H1 (cell line): Measurements from ENCODE around the gene KCNMA1. TPM values are rescaled to one million over a fixed set of nuclear protein-coding genes. Genes with fewer than 3 reads are reported as not detected.

Experiments used
- CTCF ChIA-PET: fragments of 300-600 bp; sonication (Branson Sonifier 250); formaldehyde crosslinking; loops from one replicate; lab custom pipeline; 2021; ENCODE audit not compliant: partially characterized antibody; lab: Charles Lee
- POLR2A ChIA-PET: fragments of 300-600 bp; sonication (Branson Sonifier 250); formaldehyde crosslinking; loops from one replicate; lab custom pipeline; 2021; ENCODE audit warnings: inconsistent platforms; ENCODE audit not compliant: partially characterized antibody; lab: Charles Lee
- DNase-seq, 2 experiments: peaks; one replicate each; pipeline versions ENCODE4 v3.0.0 to v3.0.0-alpha.2; 2010 to 2022; ENCODE audit warnings: low spot score in 2 of 2, low read depth in 1 of 2, mixed read lengths in 1 of 2
- FAIRE-seq: peaks from 2 replicates; lab custom pipeline; 2011; peaks lifted over from hg19 to GRCh38; lab: Jason Lieb, UNC
- H2AFZ ChIP-seq: 2 replicates; pipeline ENCODE4 v1.8.1; 2012; ENCODE audit warnings: low read length, inconsistent platforms
- H2AK5ac ChIP-seq: 2 replicates; pipeline ENCODE4 v1.6.1; 2013; ENCODE audit warnings: low read depth, low read length
- H2BK120ac ChIP-seq: replicated peaks from 2 replicates; pipeline ENCODE3; 2013; ENCODE audit warnings: low read depth, low read length, inconsistent platforms
- H2BK12ac ChIP-seq: 2 replicates; pipeline ENCODE4 v1.6.1; 2013; ENCODE audit warnings: low read depth, low read length
- H2BK15ac ChIP-seq: 2 replicates; pipeline ENCODE4 v1.6.1; 2013; ENCODE audit warnings: low read length
- H2BK20ac ChIP-seq: 2 replicates; pipeline ENCODE4 v1.6.1; 2013; ENCODE audit warnings: low read length
- H2BK5ac ChIP-seq: 2 replicates; pipeline ENCODE4 v1.6.1; 2013; ENCODE audit warnings: low read depth, low read length
- H3K14ac ChIP-seq: 2 replicates; pipeline ENCODE4 v1.6.1; 2013; ENCODE audit warnings: inconsistent platforms; ENCODE audit not compliant: insufficient read length
- H3K18ac ChIP-seq: 2 replicates; pipeline ENCODE4 v1.6.1; 2013; ENCODE audit warnings: low read length; ENCODE audit errors: extremely low read depth
- H3K23ac ChIP-seq: 2 replicates; pipeline ENCODE4 v1.6.1; 2013; ENCODE audit warnings: inconsistent platforms; ENCODE audit not compliant: insufficient read length
- H3K23me2 ChIP-seq: 2 replicates; pipeline ENCODE4 v1.6.1; 2013; ENCODE audit warnings: low read depth, low read length
- H3K27ac ChIP-seq: 2 replicates; pipeline ENCODE4 v1.6.1; 2011; ENCODE audit warnings: low read depth, low read length, inconsistent platforms
- H3K27me3 ChIP-seq, 4 experiments: replicated peaks in 1 of 4; 1 replicate in 1 of 4; 2 replicates in 3 of 4; pipeline versions ENCODE4 v1.6.1 to v1.8.1; 2011 to 2013; ENCODE audit warnings: low read length in 3 of 4, mild to moderate bottlenecking in 3 of 4, inconsistent platforms in 2 of 4, mixed read lengths in 2 of 4, moderate library complexity in 1 of 4; ENCODE audit not compliant: control insufficient read depth in 3 of 4, insufficient read depth in 3 of 4; ENCODE audit errors: extremely low read depth in 1 of 4
- H3K36me3 ChIP-seq, 4 experiments: 2 replicates each; pipeline versions ENCODE4 v1.6.1 to v1.8.1; 2011 to 2013; ENCODE audit warnings: mild to moderate bottlenecking in 4 of 4, low read length in 3 of 4, moderate library complexity in 2 of 4, control low read depth in 1 of 4, inconsistent platforms in 1 of 4; ENCODE audit not compliant: insufficient read depth in 4 of 4, control insufficient read depth in 2 of 4
- H3K4ac ChIP-seq: replicated peaks from 2 replicates; pipeline ENCODE3; 2013; ENCODE audit warnings: low read length, low read depth, mixed read lengths, inconsistent platforms; ENCODE audit not compliant: insufficient read length
- H3K4me1 ChIP-seq, 4 experiments: replicated peaks in 1 of 4; 1 replicate in 1 of 4; 2 replicates in 3 of 4; pipeline versions ENCODE4 v1.6.1 to v1.8.1; 2011 to 2013; ENCODE audit warnings: low read length in 3 of 4, inconsistent platforms in 2 of 4, mixed read lengths in 1 of 4; ENCODE audit not compliant: insufficient read depth in 4 of 4, control insufficient read depth in 3 of 4
- H3K4me2 ChIP-seq, 2 experiments: 2 replicates each; pipeline versions ENCODE4 v1.6.1 to v1.8.1; 2011 to 2013; ENCODE audit warnings: low read depth in 2 of 2, low read length in 2 of 2, control low read depth in 1 of 2, inconsistent platforms in 1 of 2, mild to moderate bottlenecking in 1 of 2; ENCODE audit not compliant: insufficient read depth in 1 of 2
- H3K4me3 ChIP-seq, 4 experiments: fragments of 200-600, 300-600 bp in 1 of 4; sonication (generic), shearing (Covaris generic), sonication (Bioruptor Twin) in 1 of 4; 2 replicates each; pipeline versions ENCODE4 v1.5.1 to v1.8.1; 2011 to 2016; ENCODE audit warnings: low read length in 4 of 4, low read depth in 3 of 4, control low read depth in 2 of 4, inconsistent platforms in 2 of 4, mild to moderate bottlenecking in 2 of 4, mixed read lengths in 1 of 4, moderate library complexity in 1 of 4; ENCODE audit not compliant: insufficient read depth in 2 of 4; ENCODE audit errors: extremely low read depth in 1 of 4
- H3K56ac ChIP-seq: replicated peaks from 2 replicates; pipeline ENCODE3; 2013; ENCODE audit warnings: low read depth, mild to moderate bottlenecking, mixed read lengths, low read length, inconsistent platforms; ENCODE audit not compliant: insufficient read length
- H3K79me1 ChIP-seq: 2 replicates; pipeline ENCODE4 v1.6.1; 2013; ENCODE audit warnings: low read depth, low read length, control low read depth
- H3K79me2 ChIP-seq, 2 experiments: 2 replicates each; pipeline versions ENCODE4 v1.6.1 to v1.8.1; 2012 to 2013; ENCODE audit warnings: low read length in 2 of 2, mild to moderate bottlenecking in 2 of 2, inconsistent platforms in 1 of 2; ENCODE audit not compliant: insufficient read depth in 2 of 2, control insufficient read depth in 1 of 2
- H3K9ac ChIP-seq, 4 experiments: replicated peaks in 1 of 4; 1 replicate in 1 of 4; 2 replicates in 3 of 4; pipeline versions ENCODE4 v1.6.1 to v1.8.1; 2011 to 2013; ENCODE audit warnings: low read depth in 3 of 4, low read length in 3 of 4, control low read depth in 2 of 4, mild to moderate bottlenecking in 2 of 4, moderate library complexity in 2 of 4, inconsistent platforms in 1 of 4; ENCODE audit errors: extremely low read depth in 1 of 4
- H3K9me3 ChIP-seq, 2 experiments: 2 replicates each; pipeline versions ENCODE4 v1.6.1 to v1.8.1; 2012 to 2013; ENCODE audit warnings: mild to moderate bottlenecking in 2 of 2, moderate library complexity in 2 of 2, control low read depth in 1 of 2, inconsistent platforms in 1 of 2, low read depth in 1 of 2, low read length in 1 of 2, mixed read lengths in 1 of 2; ENCODE audit not compliant: insufficient read depth in 2 of 2
- H4K20me1 ChIP-seq, 2 experiments: replicated peaks in 1 of 2; 2 replicates each; pipeline versions ENCODE3 to v1.8.1; 2011 to 2013; ENCODE audit warnings: inconsistent platforms in 2 of 2, low read length in 2 of 2, mild to moderate bottlenecking in 1 of 2; ENCODE audit not compliant: insufficient read depth in 2 of 2, control insufficient read depth in 1 of 2
- H4K5ac ChIP-seq: 2 replicates; pipeline ENCODE4 v1.6.1; 2013; ENCODE audit warnings: low read length, low read depth, mixed read lengths, inconsistent platforms; ENCODE audit not compliant: insufficient read length
- H4K8ac ChIP-seq: 2 replicates; pipeline ENCODE4 v1.8.0; 2013; ENCODE audit warnings: mild to moderate bottlenecking, moderate library complexity, low read length, inconsistent platforms; ENCODE audit not compliant: insufficient read depth; ENCODE audit errors: extremely low read depth
- H4K91ac ChIP-seq: replicated peaks from 2 replicates; pipeline ENCODE3; 2013; ENCODE audit warnings: low read length, mixed read lengths, inconsistent platforms; ENCODE audit not compliant: insufficient read length
- CBX5 ChIP-seq: fragments of 300-800, 300-1000 bp; sonication (generic); IDR thresholded peaks from 2 replicates; pipeline ENCODE4 v1.7.1; 2016; ENCODE audit warnings: antibody characterized with exemption, low read length, low read depth
- CEBPB ChIP-seq: IDR thresholded peaks from 2 replicates; pipeline ENCODE4 v1.6.1; 2012; ENCODE audit warnings: low read depth, low read length
- HDAC2 ChIP-seq, 2 experiments: fragments of 300-600 bp in 1 of 2; sonication (generic) in 1 of 2; IDR thresholded peaks; 2 replicates each; pipeline ENCODE4 v1.6.1; 2011 to 2012; ENCODE audit warnings: low read depth in 2 of 2, low read length in 2 of 2, mild to moderate bottlenecking in 2 of 2, moderate library complexity in 2 of 2, borderline replicate concordance in 1 of 2, inconsistent platforms in 1 of 2
- KDM1A ChIP-seq: fragments of 200-600, 300-600 bp; sonication (generic); IDR thresholded peaks from 2 replicates; pipeline ENCODE4 v1.7.1; 2016; ENCODE audit warnings: mild to moderate bottlenecking, low read length, borderline replicate concordance
- POLR2AphosphoS5 ChIP-seq: IDR thresholded peaks from 2 replicates; pipeline ENCODE4 v1.6.1; 2011; ENCODE audit warnings: low read depth, low read length
- SP2 ChIP-seq: IDR thresholded peaks from 2 replicates; pipeline ENCODE4 v1.6.1; 2012; ENCODE audit warnings: mild to moderate bottlenecking, low read length, inconsistent platforms
- TAF7 ChIP-seq: optimal IDR thresholded peaks from 2 replicates; pipeline ENCODE3; 2011; ENCODE audit warnings: low read depth, mild to moderate bottlenecking, inconsistent platforms, low read length, moderate library complexity, borderline replicate concordance
- TCF12 ChIP-seq: IDR thresholded peaks from 2 replicates; pipeline ENCODE4 v1.6.1; 2011; ENCODE audit warnings: low read depth, mild to moderate bottlenecking, low read length
- ZNF274 ChIP-seq: IDR thresholded peaks from 2 replicates; pipeline ENCODE4 v1.7.0; 2012; ENCODE audit warnings: low read length, borderline replicate concordance; ENCODE audit errors: extremely low read depth
- WGBS, 2 experiments: shearing (Covaris generic) in 1 of 2; methylation state at CpG; one replicate each; pipeline versions ENCODE4 v1.1.6 to v1.1.7; 2013 to 2015; ENCODE audit warnings: low lambda C conversion rate in 2 of 2, mixed read lengths in 2 of 2, inconsistent platforms in 1 of 2, low coverage in 1 of 2, missing lambda C conversion rate in 1 of 2; ENCODE audit not compliant: insufficient replicate concordance in 2 of 2, insufficient coverage in 1 of 2, insufficient read length in 1 of 2; ENCODE audit errors: extremely low coverage in 1 of 2, missing lambda C conversion rate in 1 of 2; 5-methylcytosine and 5-hydroxymethylcytosine counted together
- polyA plus RNA-seq, 7 experiments: library from polyadenylated mRNA; depleted of rRNA in 3 of 7; stranded (reverse) in 5 of 7; unstranded in 2 of 7; fragments of >200 nt in 5 of 7; fragments of 200-250 nt in 2 of 7; gene quantifications; 1 replicate in 5 of 7; 2 replicates in 1 of 7; 4 replicates in 1 of 7; pipeline versions ENCODE4 v1.2.1 to v1.2.3, GENCODE V29; 2011 to 2013; ENCODE audit warnings: missing spikeins in 2 of 7, mixed read lengths in 2 of 7
- total RNA-seq: library from RNA; stranded (reverse); fragmentation: NEBNext Ultra II Directional; extraction: Animal tissue kit (Norgen Biotek cat#: 25700); gene quantifications from 2 replicates; pipeline ENCODE4 v1.2.1, GENCODE V29; 2021
- TF ChIP-seq, protein P1 (sequence below): IDR thresholded peaks from 2 replicates; pipeline ENCODE4 v1.6.1; 2011; ENCODE audit warnings: low read length, improper control_type of control experiment

KCNMA1 gene
- total and polyA plus RNA-seq, 2 of the 8 experiments (the other 6 are each of a cell fraction or from before 2014, with no cell fraction given): 10.2 to 11.1 TPM

GRCh38 chr10:77097625-77098024, 540.0 kb downstream of the KCNMA1 start:
- no peak overlapping the region for H2BK12ac ChIP-seq
- DNase-seq: no peak
- TF ChIP-seq CEBPB (no peak), HDAC2 (IDR thresholded peaks at IDR 0.05; ENCODE audit: borderline replicate concordance in 1 of 2, low read depth in 2 of 2, low read length in 2 of 2) (no peak), TCF12 (no peak), ZNF274 (no peak), CBX5 (no peak), SP2 (no peak), KDM1A (no peak), TAF7 (no peak), POLR2AphosphoS5 (no peak)
- TF ChIP-seq, protein P1, sequence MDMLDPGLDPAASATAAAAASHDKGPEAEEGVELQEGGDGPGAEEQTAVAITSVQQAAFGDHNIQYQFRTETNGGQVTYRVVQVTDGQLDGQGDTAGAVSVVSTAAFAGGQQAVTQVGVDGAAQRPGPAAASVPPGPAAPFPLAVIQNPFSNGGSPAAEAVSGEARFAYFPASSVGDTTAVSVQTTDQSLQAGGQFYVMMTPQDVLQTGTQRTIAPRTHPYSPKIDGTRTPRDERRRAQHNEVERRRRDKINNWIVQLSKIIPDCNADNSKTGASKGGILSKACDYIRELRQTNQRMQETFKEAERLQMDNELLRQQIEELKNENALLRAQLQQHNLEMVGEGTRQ: no peak
- H2BK20ac ChIP-seq: no peak overlapping the region
- no peaks in the 10 kb centered on the region for H3K79me2 ChIP-seq
- 93% methylated on average over 1 of the region's 1 CpG; no CpG with 5 or more reads in 1 of the 2 experiments for WGBS, 2 experiments
- no peak overlapping the region for H4K5ac ChIP-seq
- H3K9me3 ChIP-seq: no peaks in the 10 kb centered on the region
- no peak overlapping the region for H2BK120ac ChIP-seq
- no peak overlapping the region for H3K4me2 ChIP-seq
- no peak overlapping the region for H3K4me3 ChIP-seq
- POLR2A ChIA-PET: no interaction called here
- H3K27ac ChIP-seq: no peak overlapping the region
- no peak for FAIRE-seq
- H3K23me2 ChIP-seq: no peaks in the 10 kb centered on the region
- H3K9ac ChIP-seq: no peak overlapping the region
- no peaks in the 10 kb centered on the region for H3K79me1 ChIP-seq
- no peak overlapping the region for H3K56ac ChIP-seq
- no peaks in the 10 kb centered on the region for H3K27me3 ChIP-seq
- H3K23ac ChIP-seq: no peak overlapping the region
- no peak overlapping the region for H2AFZ ChIP-seq
- no peaks in the 10 kb centered on the region for H3K36me3 ChIP-seq
- CTCF ChIA-PET: interaction anchor here (1.6 to 1.7 kb wide), 2 partner anchors 11 to 15 kb away, joined by 4 to 6 read pairs; no protein-coding TSS in a partner anchor
- H2AK5ac ChIP-seq: no peak overlapping the region
- H2BK15ac ChIP-seq: no peak overlapping the region
- no peak overlapping the region for H3K18ac ChIP-seq
- H3K14ac ChIP-seq: no peak overlapping the region
- no peak overlapping the region for H2BK5ac ChIP-seq
- H4K8ac ChIP-seq: no peak overlapping the region
- H4K91ac ChIP-seq: no peak overlapping the region
- H4K20me1 ChIP-seq: no peaks in the 10 kb centered on the region
- H3K4ac ChIP-seq: no peak overlapping the region
- no peaks in the 10 kb centered on the region for H3K4me1 ChIP-seq
